Keratinocyte (primary cell): Measurements from ENCODE around the gene ALDH1A3. TPM values are rescaled to one million over a fixed set of nuclear protein-coding genes. Genes with fewer than 3 reads are reported as not detected.

Experiments
- DNase-seq: peaks from one replicate; pipeline ENCODE4 v3.0.0-alpha.2; 2011; ENCODE audit warnings: low read depth, missing footprints, low spot score
- FAIRE-seq: peaks from 2 replicates; lab custom pipeline; 2011; peaks lifted over from hg19 to GRCh38; lab: Jason Lieb, UNC
- H2AFZ ChIP-seq: 2 replicates; pipeline ENCODE4 v1.6.0; 2012; ENCODE audit warnings: low read length, control low read depth, inconsistent platforms; ENCODE audit not compliant: control insufficient read depth
- H3K27ac ChIP-seq: 2 replicates; pipeline ENCODE4 v1.5.1; 2011; ENCODE audit warnings: low read length; ENCODE audit not compliant: control insufficient read depth, insufficient read depth
- H3K27me3 ChIP-seq: 3 replicates; pipeline ENCODE4 v1.6.0; 2011; ENCODE audit warnings: low read length; ENCODE audit not compliant: control insufficient read depth, insufficient read depth; ENCODE audit errors: extremely low read depth
- H3K36me3 ChIP-seq, 2 experiments: 2 replicates in 1 of 2; 3 replicates in 1 of 2; pipeline ENCODE4 v1.5.1; 2011; ENCODE audit warnings: low read length in 2 of 2, mild to moderate bottlenecking in 1 of 2; ENCODE audit not compliant: control insufficient read depth in 2 of 2, insufficient read depth in 2 of 2; ENCODE audit errors: extremely low read depth in 1 of 2
- H3K4me1 ChIP-seq: 3 replicates; pipeline ENCODE4 v1.5.1; 2011; ENCODE audit warnings: low read length; ENCODE audit not compliant: control insufficient read depth, insufficient read depth; ENCODE audit errors: extremely low read depth
- H3K4me2 ChIP-seq: 3 replicates; pipeline ENCODE4 v1.6.0; 2011; ENCODE audit warnings: low read depth, low read length; ENCODE audit not compliant: control insufficient read depth, insufficient read depth; ENCODE audit errors: extremely low read depth
- H3K4me3 ChIP-seq, 3 experiments: fragments of 200-600 bp in 1 of 3; sonication (generic) in 1 of 3; 2 replicates in 2 of 3; 3 replicates in 1 of 3; pipeline ENCODE4 v1.5.1; 2011 to 2016; ENCODE audit warnings: low read length in 3 of 3, mild to moderate bottlenecking in 3 of 3, control low read depth in 2 of 3, inconsistent platforms in 1 of 3, low read depth in 1 of 3, mixed read lengths in 1 of 3, mixed run types in 1 of 3, moderate library complexity in 1 of 3; ENCODE audit not compliant: control insufficient read depth in 2 of 3, insufficient read depth in 2 of 3; ENCODE audit errors: extremely low read depth in 1 of 3
- H3K79me2 ChIP-seq: 2 replicates; pipeline ENCODE4 v1.6.0; 2012; ENCODE audit warnings: low read length; ENCODE audit not compliant: control insufficient read depth, insufficient read depth
- H3K9ac ChIP-seq: 3 replicates; pipeline ENCODE4 v1.6.0; 2011; ENCODE audit warnings: low read length; ENCODE audit not compliant: control insufficient read depth, insufficient read depth; ENCODE audit errors: extremely low read depth
- H3K9me1 ChIP-seq: 3 replicates; pipeline ENCODE4 v1.6.0; 2011; ENCODE audit warnings: low read length; ENCODE audit not compliant: control insufficient read depth, insufficient read depth; ENCODE audit errors: extremely low read depth
- H3K9me3 ChIP-seq: 2 replicates; pipeline ENCODE4 v1.5.1; 2012; ENCODE audit warnings: low read depth, low read length; ENCODE audit not compliant: control insufficient read depth
- H4K20me1 ChIP-seq: 3 replicates; pipeline ENCODE4 v1.6.0; 2011; ENCODE audit warnings: low read length; ENCODE audit not compliant: control insufficient read depth, insufficient read depth; ENCODE audit errors: extremely low read depth
- EZH2 ChIP-seq: IDR thresholded peaks from one replicate; pipeline ENCODE4 v1.6.1; 2012; ENCODE audit warnings: inconsistent platforms, mild to moderate bottlenecking, low read length, moderate library complexity
- dilution Hi-C: fragments of 300-500 bp; cut with MboI; formaldehyde crosslinking; loops from one replicate; pipeline ENCODE4 v1.7.0; 2020; ENCODE audit warnings: low sequenced_read_pairs; ENCODE audit not compliant: extremely low pct_ligation_motif_present
- polyA plus RNA-seq, 5 experiments: library from polyadenylated mRNA; depleted of rRNA in 3 of 5; stranded (reverse) in 3 of 5; stranded (forward) in 1 of 5; unstranded in 1 of 5; fragments of >200 nt; gene quantifications; 1 replicate in 1 of 5; 2 replicates in 3 of 5; 3 replicates in 1 of 5; pipeline versions ENCODE4 v1.2.1 to v1.2.3, GENCODE V29; 2011 to 2012; ENCODE audit warnings: missing spikeins in 2 of 5, low read depth in 1 of 5, low replicate concordance in 1 of 5
- TF ChIP-seq, protein P1 (sequence below), 3 experiments: IDR thresholded peaks in 1 of 3; conservative IDR thresholded peaks in 1 of 3; optimal IDR thresholded peaks in 1 of 3; 2 replicates in 2 of 3; 3 replicates in 1 of 3; pipeline versions ENCODE3 to v1.5.1; 2011; ENCODE audit warnings: low read length in 3 of 3, mild to moderate bottlenecking in 3 of 3, moderate library complexity in 2 of 3, control low read depth in 1 of 3, inconsistent platforms in 1 of 3; ENCODE audit not compliant: insufficient read depth in 2 of 3; ENCODE audit errors: extremely low read depth in 1 of 3

ALDH1A3 gene
- polyA plus RNA-seq, 1 donor (not counting 4 experiments of a cell fraction or from before 2014, with no cell fraction given), result 218 TPM

DNA sequence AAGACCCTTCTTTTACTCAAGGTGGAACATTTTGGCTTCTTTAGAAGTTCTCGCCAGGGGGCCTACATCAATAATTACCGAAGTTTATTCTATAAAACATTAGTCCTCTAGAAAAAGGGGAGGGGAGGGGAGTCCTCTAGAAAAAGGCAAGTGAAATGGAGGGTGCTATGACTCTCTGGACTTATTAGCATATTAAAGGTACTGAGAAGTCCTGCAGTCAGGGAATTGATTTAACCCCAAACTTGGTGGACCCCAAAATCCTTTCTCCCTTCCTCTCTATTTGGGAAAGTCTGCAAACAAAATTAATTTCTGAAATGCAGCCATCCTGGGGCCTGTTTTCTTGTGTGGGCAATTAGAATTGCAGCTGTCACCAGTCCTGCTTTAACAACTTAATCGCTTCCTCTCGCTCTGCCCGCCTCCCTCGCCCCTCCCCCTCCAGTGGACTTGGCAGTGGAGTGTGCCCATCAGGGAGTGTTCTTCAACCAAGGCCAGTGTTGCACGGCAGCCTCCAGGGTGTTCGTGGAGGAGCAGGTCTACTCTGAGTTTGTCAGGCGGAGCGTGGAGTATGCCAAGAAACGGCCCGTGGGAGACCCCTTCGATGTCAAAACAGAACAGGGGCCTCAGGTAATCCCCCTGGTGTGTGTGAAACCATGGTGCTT is 20.6 kb downstream of the ALDH1A3 start:
- no peaks in the 10 kb centered on the region for H3K79me2 ChIP-seq
- H3K36me3 ChIP-seq, result peaks cover 22 to 28% of the 10 kb centered on the region in 2 experiments
- H3K4me3 ChIP-seq, result no peak overlapping the region
- TF ChIP-seq EZH2, result no peak
- TF ChIP-seq, protein P1, sequence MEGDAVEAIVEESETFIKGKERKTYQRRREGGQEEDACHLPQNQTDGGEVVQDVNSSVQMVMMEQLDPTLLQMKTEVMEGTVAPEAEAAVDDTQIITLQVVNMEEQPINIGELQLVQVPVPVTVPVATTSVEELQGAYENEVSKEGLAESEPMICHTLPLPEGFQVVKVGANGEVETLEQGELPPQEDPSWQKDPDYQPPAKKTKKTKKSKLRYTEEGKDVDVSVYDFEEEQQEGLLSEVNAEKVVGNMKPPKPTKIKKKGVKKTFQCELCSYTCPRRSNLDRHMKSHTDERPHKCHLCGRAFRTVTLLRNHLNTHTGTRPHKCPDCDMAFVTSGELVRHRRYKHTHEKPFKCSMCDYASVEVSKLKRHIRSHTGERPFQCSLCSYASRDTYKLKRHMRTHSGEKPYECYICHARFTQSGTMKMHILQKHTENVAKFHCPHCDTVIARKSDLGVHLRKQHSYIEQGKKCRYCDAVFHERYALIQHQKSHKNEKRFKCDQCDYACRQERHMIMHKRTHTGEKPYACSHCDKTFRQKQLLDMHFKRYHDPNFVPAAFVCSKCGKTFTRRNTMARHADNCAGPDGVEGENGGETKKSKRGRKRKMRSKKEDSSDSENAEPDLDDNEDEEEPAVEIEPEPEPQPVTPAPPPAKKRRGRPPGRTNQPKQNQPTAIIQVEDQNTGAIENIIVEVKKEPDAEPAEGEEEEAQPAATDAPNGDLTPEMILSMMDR (optimal IDR thresholded peaks at IDR 0.05 in 1 of 3, IDR thresholded peaks at IDR 0.05 in 1 of 3, conservative IDR thresholded peaks at IDR 0.05 in 1 of 3; ENCODE audit: extremely low read depth in 1 of 3, insufficient read depth in 2 of 3, low read length in 3 of 3), result no peak
- peaks cover 16% of the 10 kb centered on the region for H3K4me1 ChIP-seq
- no peak overlapping the region for H2AFZ ChIP-seq
- H3K4me2 ChIP-seq, result no peak overlapping the region
- no peak for DNase-seq
- no peaks in the 10 kb centered on the region for H3K9me1 ChIP-seq
- H3K27ac ChIP-seq, result no peak overlapping the region
- dilution Hi-C loops, result no loop called here
- no peaks in the 10 kb centered on the region for H4K20me1 ChIP-seq
- FAIRE-seq, result no peak
- H3K9ac ChIP-seq, result no peak overlapping the region
- no peaks in the 10 kb centered on the region for H3K27me3 ChIP-seq
- no peaks in the 10 kb centered on the region for H3K9me3 ChIP-seq

DNA sequence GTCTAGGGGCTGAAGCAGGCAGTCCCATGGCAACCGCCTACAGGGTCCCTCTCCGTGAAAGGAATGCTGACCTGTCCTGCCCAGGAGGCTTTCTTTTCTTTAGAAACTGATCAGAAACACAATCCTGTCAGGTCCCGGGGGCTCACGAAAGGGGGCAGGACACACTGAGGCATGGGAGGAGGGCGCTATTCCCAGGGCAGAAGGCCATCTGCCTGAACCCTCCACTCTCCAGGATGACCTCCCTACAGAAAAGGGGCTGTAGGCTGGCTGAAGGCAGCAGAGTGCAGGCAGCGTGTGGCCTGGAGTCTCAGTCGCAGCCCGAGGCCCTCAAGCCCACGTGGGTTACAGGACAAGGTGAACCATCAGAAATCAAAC is 21.2 kb downstream of the ALDH1A3 start:
- peaks cover 16% of the 10 kb centered on the region for H3K4me1 ChIP-seq
- H3K9ac ChIP-seq, result no peak overlapping the region
- DNase-seq (no peak), FAIRE-seq (no peak)
- no peaks in the 10 kb centered on the region for H3K27me3 ChIP-seq
- H2AFZ ChIP-seq, result no peak overlapping the region
- H3K36me3 ChIP-seq, result peaks cover 18 to 33% of the 10 kb centered on the region in 2 experiments
- no peaks in the 10 kb centered on the region for H3K9me3 ChIP-seq
- H4K20me1 ChIP-seq, result no peaks in the 10 kb centered on the region
- H3K4me2 ChIP-seq, result no peak overlapping the region
- H3K4me3 ChIP-seq, result no peak overlapping the region
- TF ChIP-seq, protein P1 (optimal IDR thresholded peaks at IDR 0.05 in 1 of 3, IDR thresholded peaks at IDR 0.05 in 1 of 3, conservative IDR thresholded peaks at IDR 0.05 in 1 of 3; ENCODE audit: extremely low read depth in 1 of 3, insufficient read depth in 2 of 3, low read length in 3 of 3), result no peak
- no peak for TF ChIP-seq EZH2
- no peaks in the 10 kb centered on the region for H3K9me1 ChIP-seq
- dilution Hi-C loops, result no loop called here
- no peaks in the 10 kb centered on the region for H3K79me2 ChIP-seq
- no peak overlapping the region for H3K27ac ChIP-seq
